CD4-positive, alpha-beta T cell treated with Interferon alpha-2 for 1 hour (primary cell): ENCODE measurements around the gene KCTD19.

Source experiments
- DNase-seq, 2 donors: peaks; one replicate each; pipeline ENCODE4 v3.0.0-alpha.2; 2020 to 2022

KCTD19 gene

DNA sequence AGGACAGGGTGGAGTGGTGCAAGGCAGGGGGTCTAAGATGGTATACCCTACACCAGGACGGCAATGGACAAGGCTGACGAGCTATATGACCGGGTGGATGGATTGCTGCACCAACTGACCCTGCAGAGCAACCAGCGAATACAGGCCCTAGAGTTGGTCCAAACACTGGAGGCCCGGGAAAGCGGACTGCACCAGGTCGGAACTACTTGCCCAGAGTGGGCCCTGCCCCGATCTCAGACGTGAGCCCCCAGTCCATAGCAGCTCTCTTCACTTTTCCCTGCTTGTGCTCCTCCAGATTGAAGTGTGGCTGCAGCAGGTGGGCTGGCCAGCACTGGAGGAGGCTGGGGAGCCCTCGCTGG lies 44.1 kb downstream of the KCTD19 start:
- no peak for DNase-seq

DNA sequence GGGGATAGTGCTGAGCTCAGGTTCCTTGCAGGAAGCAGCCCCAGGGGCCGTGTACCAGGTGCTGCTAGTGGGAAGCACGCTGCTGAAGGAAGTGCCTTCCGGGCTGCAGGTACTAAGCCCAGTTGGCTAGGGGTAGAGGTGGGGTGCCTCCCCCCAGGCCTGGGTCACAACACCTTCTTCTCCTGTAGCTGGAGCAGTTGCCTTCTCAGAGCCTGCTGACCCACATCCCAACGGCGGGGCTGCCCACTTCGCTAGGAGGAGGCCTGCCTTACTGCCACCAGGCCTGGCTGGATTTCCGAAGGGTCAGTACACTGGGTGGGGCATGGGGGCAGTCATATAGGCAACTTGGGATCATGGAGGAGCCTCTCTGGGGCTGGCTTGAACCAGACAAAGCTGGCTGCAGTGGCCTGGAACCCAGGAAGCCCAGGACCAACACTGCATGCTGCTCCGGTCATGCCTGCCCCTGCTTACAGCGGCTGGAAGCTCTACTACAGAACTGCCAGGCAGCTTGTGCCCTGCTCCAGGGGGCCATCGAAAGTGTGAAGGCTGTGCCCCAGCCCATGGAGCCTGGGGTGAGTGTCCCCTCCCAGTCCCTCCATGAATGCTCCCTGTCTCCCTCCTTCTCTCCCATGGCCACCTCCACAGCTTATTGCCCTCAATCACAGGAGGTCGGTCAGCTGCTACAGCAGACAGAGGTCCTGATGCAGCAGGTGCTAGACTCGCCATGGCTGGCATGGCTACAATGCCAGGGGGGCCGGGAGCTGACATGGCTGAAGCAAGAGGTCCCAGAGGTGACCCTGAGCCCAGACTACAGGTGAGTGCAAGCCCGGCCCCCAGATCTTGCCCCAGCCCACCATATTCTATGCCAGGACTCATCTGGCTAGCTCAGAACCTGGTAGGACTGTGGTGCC lies 44.8 kb downstream of the KCTD19 start:
- no peak for DNase-seq

DNA sequence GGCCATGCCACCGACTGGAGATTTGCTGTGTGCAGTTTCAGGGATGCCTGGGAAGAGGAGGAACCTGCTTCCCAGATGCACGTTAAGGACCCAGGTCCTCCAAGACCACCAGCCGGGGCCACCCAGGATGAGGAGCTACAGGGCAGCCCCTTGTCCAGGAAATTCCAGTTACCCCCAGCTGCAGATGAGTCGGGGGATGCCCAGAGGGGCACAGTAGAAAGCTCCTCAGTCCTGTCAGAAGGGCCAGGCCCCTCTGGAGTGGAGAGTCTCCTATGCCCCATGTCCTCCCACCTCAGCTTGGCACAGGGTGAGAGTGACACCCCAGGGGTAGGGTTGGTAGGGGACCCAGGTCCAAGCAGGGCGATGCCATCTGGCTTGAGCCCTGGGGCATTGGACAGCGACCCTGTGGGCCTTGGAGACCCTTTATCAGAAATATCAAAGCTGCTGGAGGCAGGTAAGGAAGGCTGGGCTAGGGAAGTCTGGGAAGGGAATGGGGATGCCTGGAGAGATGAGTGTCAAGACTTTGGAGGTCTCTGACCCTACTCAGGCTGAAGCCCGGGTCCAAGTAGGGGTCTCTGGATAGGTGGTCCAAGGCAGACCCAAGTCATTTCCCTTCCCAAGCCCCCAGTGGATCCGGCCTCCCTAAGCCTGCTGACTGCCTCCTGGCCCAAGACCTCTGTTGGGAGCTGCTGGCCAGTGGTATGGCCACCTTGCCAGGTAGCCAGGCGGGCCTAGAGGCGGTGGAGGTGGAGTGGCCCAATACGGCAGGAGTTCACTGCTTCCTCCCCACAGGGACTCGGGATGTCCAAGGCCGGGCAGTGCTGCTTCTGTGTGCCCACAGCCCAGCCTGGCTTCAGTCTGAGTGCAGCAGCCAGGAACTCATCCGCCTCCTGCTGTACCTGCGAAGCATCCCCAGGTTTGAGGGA lies 46.2 kb downstream of the KCTD19 start:
- DNase-seq = no peak

DNA sequence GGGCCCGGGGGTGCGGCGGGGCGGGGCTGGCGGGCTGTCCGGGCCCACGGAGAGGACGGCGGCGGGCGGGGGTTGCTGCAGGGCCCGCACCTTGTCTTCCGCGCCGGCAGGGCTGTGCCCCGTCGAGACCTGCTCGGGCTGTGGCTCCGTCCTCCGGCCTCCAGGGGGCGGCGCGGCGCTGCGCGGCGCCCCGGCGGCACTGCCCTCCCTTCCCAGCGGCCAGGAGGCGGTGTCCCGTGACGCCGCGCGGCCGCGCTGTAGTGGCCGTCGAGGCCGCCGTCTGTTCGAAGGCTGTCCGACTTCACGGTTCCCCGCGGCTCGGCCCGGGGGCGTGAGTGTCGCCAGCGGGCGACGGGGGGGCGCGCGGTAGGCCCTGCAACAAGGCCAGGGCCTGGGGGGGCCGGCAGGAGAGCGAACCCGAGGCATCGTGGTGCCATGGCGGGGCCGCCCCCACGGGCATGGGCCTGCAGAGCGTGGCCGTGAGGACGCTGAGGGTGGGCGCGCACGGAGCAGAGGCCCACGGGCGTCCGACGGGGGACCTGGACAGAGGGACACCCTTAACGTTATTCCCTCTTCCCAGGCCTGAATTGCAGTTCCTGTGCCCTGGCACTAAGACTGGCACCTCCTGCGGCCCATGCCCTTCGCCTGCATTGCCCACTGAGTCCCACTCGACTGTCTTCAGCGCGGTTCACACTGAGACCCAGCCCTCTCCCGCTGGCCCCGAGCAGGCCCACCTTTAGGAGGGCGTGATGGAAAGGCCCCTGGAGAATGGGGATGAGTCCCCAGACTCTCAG lies 47.0 kb downstream of the KCTD19 start, which contains the start of gene PLEKHG4:
Gene PLEKHG4, plus strand, starts transcription at position 237 of the 794 bp plus-strand sequence. Its CDS starts 513 bp downstream, at position 750.
- DNase-seq = peak; percentile 81 to 88

DNA sequence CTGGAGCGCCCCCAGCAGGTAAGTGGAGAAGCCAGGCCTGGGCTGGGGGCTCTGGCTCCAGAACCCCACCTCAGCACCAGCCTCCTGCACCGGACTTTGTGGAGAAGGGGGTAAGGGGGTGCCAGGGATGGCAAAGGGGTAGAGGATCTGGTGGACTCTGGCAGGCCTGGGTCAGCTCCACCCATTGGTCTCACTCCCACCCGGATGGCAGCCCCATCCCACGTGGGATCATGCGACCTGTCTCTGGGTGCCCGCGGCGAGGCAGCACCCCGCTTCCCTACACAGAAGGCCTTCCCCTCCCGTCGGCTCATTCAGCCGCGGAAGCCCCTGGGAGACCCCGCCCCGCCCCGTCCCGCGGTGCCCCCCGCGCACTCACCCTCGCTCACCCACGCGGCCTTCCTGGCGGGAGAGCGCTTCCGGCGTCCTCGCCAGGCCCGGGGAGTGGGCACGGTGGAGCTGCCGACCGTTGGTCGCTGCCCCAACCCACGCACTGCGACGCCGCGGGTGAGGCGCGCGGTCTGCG lies 47.7 kb downstream of the KCTD19 start:
- DNase-seq = peak; percentile 5 to 50

DNA sequence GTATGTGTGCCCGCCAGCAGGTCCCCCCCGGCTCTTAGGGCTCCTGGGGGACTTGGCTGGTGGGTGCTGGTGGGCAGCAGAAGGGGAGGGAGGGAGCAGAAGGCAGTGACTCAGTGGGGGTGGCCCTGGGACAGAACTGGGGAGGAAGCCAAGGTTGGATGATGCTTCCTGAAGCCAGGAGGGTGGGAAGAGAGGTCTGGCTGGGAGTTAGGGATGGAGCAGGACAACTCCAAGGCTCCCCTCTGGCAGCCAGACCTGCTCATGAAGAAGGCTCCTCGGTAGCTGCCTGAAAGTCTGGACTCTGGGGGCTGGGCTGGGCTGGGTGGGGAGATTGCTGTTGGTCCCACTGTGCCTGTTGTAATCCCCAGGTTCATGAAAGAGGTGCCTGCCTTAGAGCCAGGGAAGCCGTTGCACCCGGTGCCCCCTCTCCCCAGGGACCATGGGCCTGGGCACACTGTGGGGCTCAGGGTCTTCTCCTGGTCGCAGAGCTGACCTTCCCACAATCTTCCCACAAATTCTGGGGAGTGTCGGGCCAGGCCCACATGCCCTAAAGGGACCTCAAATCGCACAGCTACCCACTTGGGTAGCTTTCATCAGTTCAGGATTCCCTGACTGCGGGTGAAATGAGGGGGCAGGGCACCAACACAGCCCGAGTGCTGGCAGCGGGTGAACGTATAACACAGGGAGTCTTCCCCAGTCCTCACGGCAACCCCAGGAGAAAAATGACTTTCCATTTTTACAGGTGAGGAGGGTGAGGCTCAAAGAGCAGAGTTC lies 48.4 kb downstream of the KCTD19 start:
- DNase-seq = no peak

DNA sequence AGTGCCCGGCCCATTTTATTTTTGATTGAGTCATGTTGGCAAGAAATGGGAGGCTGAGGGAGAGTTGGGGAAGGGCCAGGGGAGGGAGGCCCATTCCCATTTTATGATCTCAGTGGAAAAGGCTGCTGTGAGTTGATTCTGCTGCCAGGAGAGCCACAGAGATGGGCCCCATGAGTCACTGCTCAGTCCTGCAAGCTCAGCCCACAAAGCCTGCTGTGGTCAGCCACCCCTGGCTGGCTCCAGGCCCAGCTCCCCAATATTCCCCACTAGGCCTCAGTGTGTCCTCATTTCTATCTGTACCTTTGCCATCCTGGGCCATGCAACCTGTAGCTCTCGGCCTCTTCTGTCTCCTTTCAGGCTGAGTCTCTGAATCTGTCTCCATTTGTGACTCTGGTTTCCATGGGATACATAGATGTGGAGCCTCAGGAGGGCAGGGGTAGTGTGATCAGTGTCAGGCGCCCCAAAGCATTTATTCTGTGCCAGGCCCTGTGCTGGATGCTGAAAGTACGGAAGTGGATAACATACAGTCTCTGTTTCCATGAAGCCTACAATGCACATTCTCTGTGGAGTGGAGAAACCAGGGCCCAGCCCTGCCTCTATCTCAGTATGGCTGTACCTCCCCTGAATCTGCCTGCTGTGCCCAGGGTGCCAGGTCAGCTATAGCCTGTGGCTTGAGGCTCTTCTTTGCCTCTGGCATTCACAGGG lies 49.1 kb downstream of the KCTD19 start:
- no peak for DNase-seq

DNA sequence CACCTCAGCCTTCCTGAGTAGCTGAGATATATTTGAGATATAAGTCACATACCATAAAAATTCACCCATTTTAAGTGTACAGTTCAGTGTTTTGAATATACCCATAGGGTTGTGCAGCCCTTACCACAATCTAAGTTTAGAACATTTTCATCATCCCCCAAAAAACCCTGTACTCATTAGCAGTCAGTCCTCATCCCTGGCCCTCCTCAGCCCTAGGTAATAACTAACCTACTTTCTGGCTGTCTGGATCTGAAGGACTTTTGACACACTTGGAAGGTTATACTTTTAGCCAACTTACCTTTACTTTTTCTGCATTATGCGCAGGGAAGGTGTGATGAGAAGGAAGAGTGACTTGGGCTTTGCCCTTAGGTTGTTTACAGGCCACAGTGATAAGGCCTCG lies 51.2 kb downstream of the KCTD19 start:
- no peak for DNase-seq

DNA sequence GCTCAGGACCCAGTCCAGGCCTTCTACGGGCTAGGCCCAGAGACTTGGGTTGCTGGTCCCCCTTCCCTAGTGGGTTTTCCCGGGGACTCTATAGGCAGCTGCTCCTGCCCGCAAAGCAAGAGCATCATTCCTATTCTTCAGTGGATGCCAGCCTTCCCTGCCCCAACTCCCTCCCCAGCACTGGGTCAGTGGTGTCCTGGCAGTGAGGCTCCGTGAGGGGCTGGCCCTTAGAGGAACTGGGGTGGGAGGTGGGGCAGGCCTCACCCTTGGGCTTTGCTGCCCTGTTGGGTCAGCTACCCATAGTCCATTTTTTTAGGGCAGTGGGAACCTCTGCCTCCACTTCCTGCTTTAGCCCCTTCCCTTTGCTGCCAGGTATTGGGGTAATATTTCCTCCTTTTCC lies 55.1 kb downstream of the KCTD19 start:
- no peak for DNase-seq

DNA sequence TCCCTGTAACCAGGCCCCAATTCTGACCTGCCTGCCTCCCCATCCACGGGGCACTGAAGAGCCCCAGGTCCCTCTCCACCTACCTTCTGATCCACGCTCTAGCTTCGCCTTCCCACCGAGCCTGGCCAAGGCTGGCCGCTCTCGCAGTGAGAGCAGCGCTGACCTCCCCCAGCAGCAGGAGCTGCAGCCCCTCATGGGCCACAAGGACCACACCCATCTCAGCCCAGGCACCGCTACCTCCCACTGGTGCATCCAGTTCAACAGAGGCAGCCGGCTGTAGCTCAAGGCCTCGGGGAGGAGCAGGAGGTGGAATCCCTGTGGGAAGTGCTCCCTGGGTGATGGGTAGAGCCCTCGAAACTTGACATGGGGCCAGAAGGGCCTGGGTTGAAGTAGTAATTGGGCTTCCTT lies 55.6 kb downstream of the KCTD19 start:
- DNase-seq = no peak

DNA sequence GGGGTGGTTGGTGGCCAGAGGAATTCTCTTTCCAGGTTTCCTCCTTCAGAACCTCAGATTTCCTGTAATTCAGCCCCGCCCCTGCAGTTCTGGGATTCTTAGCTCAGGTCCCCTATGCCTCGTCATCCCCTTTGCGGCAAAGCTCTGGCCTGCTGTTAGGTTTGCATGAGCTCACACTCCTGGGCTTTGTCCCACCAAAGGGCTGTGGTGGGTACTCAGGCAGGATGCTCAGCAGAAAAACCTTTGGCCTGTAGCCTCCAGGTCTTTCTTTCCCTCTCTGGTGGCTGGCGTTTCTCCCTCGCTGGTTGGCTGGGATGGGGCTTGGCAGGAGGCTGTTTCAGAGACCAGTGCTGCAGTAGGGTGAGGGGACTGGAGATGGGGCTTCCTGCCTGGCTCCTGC lies 56.8 kb downstream of the KCTD19 start:
- no peak for DNase-seq

DNA sequence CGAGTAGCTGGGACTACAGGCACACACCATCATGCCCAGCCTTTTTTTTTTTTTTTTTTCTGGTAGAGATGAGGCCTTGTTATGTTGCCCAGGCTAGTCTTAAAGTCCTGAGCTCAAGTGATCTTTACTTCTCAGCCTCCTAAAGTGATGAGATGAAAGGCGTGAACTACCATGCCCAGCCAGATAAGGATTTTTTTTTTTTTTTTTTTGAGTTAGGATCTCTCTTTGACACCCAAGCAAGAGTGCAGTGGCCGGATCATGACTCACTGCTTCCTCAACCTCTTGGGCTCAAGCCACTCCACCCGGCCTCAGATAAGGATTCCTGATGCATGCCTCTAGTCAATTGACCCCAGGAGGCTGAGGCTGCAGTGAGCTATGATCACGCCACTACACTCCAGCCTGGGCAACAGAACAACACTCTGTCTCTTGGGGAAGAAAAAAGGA lies 58.4 kb downstream of the KCTD19 start:
- DNase-seq = no peak

DNA sequence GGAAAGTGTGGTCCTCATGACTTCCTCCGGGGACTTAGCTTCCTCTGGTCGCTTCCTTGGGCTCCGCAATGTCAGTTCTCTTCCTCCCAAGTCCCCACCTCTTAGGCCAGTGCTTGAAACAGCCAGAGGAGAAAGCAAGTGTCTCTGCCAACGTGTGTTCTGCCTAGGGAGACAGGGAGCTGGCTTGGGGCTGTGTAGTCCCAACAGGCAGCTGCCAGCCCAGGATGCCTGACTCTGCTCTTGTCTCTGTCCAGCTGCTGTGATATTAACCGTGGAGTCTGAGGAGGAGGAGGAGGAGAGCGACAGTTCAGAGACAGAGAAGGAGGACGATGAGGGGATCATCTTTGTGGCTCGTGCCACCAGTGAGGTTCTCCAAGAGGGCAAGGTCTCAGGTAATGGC lies 60.7 kb downstream of the KCTD19 start:
- no peak for DNase-seq

DNA sequence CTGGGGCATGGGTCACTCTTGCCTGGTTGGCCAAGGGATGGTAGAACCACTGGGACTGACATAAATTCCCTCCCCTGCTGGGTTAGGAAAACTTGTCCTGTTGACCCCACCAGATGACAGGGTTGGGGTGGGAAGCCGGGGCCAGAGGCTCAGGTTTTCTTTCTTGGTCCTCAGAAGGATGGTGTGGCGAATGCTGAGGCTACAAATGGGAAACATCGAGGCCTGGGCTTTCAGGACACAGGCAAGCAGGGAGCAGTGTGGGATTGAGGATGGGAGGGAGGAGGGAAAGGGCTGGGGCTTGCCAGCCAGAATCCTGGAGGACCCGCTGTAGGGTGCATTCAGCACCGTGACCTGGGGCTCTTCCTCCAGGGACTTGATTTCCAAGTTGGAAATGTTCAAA lies 61.7 kb downstream of the KCTD19 start:
- no peak for DNase-seq

DNA sequence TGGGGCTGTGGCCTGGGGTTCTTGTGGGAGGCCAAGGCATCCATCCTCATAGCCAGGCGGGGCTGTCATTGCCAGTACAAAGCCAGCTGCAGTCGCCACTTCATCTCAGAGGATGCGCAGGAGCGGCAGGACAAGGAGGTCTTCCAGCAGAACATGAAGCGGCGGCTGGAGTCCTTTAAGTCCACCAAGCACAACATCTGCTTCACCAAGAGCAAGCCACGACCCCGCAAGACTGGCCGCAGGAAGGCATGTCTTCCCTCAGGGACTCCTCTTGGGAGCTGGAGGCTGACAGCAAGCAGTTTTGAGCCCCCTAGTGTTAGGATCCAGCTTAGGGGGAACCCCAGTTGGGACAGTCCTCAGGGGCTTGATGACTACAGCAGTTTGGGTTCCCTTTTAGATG lies 62.3 kb downstream of the KCTD19 start:
- no peak for DNase-seq

DNA sequence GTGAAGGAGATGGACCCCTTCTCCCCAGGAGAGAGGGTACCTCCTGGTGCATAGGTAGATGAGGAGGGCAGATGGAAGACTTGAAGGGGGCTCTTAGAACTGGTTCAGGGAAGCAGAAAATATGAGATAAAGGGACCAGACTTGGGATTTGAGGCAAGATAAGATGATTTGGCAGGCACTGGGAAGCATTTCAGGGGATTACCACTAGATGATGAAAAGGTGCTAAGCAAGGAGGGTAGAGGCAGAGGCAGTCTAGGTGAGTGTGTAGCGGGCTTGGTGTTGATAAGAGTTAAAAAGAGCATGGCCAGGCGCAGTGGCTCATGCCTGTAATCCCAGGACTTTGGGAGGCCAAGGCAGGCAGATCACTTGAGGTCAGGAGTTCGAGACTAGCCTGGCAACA lies 63.3 kb downstream of the KCTD19 start:
- DNase-seq = no peak

DNA sequence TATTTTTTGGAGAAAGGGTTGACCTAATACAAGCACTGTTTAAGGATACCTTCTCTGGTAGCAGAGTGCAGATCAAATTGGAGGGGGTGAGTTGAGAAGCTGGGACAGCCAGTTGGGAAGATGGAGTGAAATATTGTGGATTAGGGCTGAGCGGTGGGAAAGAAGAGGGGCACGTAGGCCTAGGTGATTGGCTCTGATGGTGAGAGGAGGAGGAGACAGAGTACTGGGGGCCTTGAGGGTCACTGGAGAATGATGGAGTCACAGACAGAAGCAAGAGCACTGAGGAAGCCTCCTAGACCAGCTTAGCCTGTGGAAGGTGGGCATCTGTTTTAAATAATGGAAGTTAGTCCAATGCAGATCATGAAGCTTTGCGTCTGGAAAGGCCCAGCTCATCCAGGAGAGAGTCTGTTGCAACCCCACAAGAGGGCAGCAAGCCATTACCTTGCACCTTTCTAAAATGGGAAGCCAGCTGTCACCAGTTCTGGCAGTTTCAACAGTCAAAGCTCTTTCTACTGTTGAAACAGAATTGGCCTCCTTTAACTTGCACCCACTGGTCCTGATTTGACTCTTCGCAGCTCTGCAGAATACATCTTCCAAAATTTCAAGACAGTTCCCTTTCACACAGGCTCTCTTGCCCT lies 66.0 kb downstream of the KCTD19 start:
- peak; percentile 26 to 34 for DNase-seq

DNA sequence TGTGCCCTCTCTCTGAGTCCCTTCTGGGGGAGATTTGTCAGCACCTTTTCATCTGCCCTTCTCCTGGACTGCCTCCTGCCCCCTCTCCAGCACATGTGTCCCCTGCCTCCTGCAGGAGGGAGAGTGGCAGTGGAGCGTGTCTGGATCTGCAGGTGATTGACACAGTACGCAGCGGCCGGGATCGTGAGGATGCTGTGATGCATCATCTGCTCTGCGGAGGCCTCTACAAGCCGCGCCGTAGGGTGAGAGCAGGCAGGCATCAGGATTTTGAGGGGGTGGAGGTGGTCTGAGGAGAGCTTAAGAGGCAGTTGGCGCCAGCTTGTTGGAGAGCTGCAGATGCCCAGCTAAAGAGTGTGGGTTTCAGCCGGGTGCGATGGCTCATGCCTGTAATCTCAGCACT lies 66.8 kb downstream of the KCTD19 start:
- no peak for DNase-seq

DNA sequence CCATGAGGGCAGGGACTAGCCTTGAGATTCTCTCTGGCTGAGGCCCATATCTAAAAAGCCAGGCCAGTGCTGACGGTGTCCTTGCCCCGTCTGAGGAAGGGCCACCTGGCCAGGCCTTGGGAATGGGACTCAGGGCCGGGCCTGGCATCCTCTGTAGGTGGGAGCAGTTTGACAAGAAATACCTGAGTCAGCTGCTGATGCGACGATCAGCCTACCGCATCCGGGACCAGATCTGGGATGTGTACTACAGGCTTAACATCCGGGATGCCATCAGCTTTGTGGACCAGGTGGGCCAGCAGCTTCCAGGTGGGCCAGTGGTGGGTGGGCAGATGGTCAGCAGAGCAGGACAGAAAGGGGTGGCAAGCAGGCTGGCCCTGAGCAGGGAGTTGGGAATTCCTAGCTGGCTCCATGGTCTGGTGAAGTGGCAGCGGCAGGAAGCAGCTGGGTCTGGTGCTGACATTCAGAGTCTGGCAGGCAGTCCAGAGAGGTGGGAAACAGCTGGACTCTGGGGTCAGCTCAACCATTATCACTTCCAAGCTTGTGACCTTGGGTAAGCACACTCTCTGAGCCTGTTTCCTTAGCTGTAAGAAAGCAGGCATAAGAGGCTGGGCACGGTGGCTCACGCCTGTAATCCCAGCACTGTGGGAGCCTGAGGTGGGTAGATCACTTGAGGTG lies 68.2 kb downstream of the KCTD19 start:
- DNase-seq = no peak
